K562 (cell line): ENCODE results near the gene NFIB. TPM values are rescaled to one million over a fixed set of nuclear protein-coding genes. Genes with fewer than 3 reads are reported as not detected.

Experiments used
- ATAC-seq: fragments of 200-7000 bp; cut with Tn5 transposase; 3 replicates; pipeline ENCODE4 v1.9.1; 2020; ENCODE audit warnings: moderate library complexity
- BruUV-seq: library from RNA; stranded (reverse); fragments of 400-500 nt; replicated peaks from 2 replicates; lab custom pipeline; 2021; lab: Mats Ljungman, UMichigan
- CTCF ChIA-PET: fragments of 300-600 bp; formaldehyde crosslinking; extraction: SDS; loops from one replicate; lab custom pipeline; 2021; ENCODE audit warnings: low intra/inter-chr PET ratio; lab: Yijun Ruan, JAX
- POLR2A ChIA-PET: fragments of 300-600, 350-650 bp; sonication (Branson Sonifier 250); formaldehyde crosslinking; extraction: SDS; loops from one replicate; lab custom pipeline; 2021; ENCODE audit warnings: antibody characterized with exemption, inconsistent platforms; lab: Yijun Ruan, JAX
- DNase-seq, 4 experiments: peaks; one replicate each; pipeline versions ENCODE4 v3.0.0 to v3.0.0-alpha.2; 2011 to 2018; ENCODE audit warnings: low spot score in 3 of 4, mixed read lengths in 3 of 4; ENCODE audit errors: extremely low read depth in 1 of 4
- FAIRE-seq: peaks from 2 replicates; lab custom pipeline; 2011; peaks lifted over from hg19 to GRCh38; lab: Jason Lieb, UNC
- H2AFZ ChIP-seq: 2 replicates; pipeline ENCODE4 v1.6.0; 2011; ENCODE audit warnings: low read depth, low read length, control low read depth, inconsistent platforms
- H3K27ac ChIP-seq: fragments of 200-600 bp; 3 replicates; pipeline ENCODE4 v1.8.0; 2011; ENCODE audit warnings: low read depth, mild to moderate bottlenecking, control low read depth, inconsistent platforms, low read length, moderate library complexity, mixed read lengths; ENCODE audit errors: extremely low read depth
- H3K27me3 ChIP-seq, 2 experiments: fragments of 300-600 bp in 1 of 2; 2 replicates in 1 of 2; 3 replicates in 1 of 2; pipeline versions ENCODE4 v1.6.0 to v1.8.0; 2011; ENCODE audit warnings: inconsistent platforms in 2 of 2, low read length in 2 of 2, mild to moderate bottlenecking in 1 of 2, mixed read lengths in 1 of 2, moderate library complexity in 1 of 2; ENCODE audit not compliant: control insufficient read depth in 2 of 2, insufficient read depth in 2 of 2
- H3K36me3 ChIP-seq: fragments of 300-600 bp; 3 replicates; pipeline ENCODE4 v1.8.0; 2011; ENCODE audit warnings: mild to moderate bottlenecking, low read length, inconsistent platforms; ENCODE audit not compliant: control insufficient read depth, insufficient read depth
- H3K4me1 ChIP-seq, 2 experiments: fragments of 200-600 bp in 1 of 2; replicated peaks in 1 of 2; 2 replicates in 1 of 2; 3 replicates in 1 of 2; pipeline versions ENCODE4 v1.5.1 to v1.8.0; 2011; ENCODE audit warnings: inconsistent platforms in 2 of 2, low read length in 2 of 2, mild to moderate bottlenecking in 1 of 2, mixed read lengths in 1 of 2, moderate library complexity in 1 of 2; ENCODE audit not compliant: control insufficient read depth in 2 of 2, insufficient read depth in 2 of 2
- H3K4me2 ChIP-seq: 2 replicates; pipeline ENCODE4 v1.6.1; 2011; ENCODE audit warnings: low read length, control low read depth, inconsistent platforms, mixed read lengths; ENCODE audit not compliant: insufficient read depth
- H3K4me3 ChIP-seq: fragments of 200-600 bp; sonication (generic), shearing (Covaris generic); 2 replicates; pipeline ENCODE4 v1.5.1; 2016; ENCODE audit warnings: control low read depth, inconsistent platforms
- H3K79me2 ChIP-seq: fragments of 200-600 bp; 3 replicates; pipeline ENCODE4 v1.8.0; 2011; ENCODE audit warnings: low read length, inconsistent platforms; ENCODE audit not compliant: control insufficient read depth, insufficient read depth
- H3K9ac ChIP-seq, 2 experiments: 2 replicates each; pipeline versions ENCODE4 v1.6.0 to v1.6.1; 2011; ENCODE audit warnings: low read depth in 2 of 2, low read length in 2 of 2, control low read depth in 1 of 2, inconsistent platforms in 1 of 2, mild to moderate bottlenecking in 1 of 2, mixed read lengths in 1 of 2; ENCODE audit not compliant: insufficient read depth in 1 of 2
- H3K9me1 ChIP-seq: one replicate; pipeline ENCODE4 v1.6.0; 2011; ENCODE audit warnings: inconsistent platforms, mild to moderate bottlenecking, low read length, moderate library complexity; ENCODE audit not compliant: control insufficient read depth, insufficient read depth
- H3K9me3 ChIP-seq: replicated peaks from 2 replicates; pipeline ENCODE4 v1.5.1; 2011; ENCODE audit warnings: low read depth, low read length, inconsistent platforms; ENCODE audit not compliant: control insufficient read depth, insufficient read depth
- H4K20me1 ChIP-seq: replicated peaks from 2 replicates; pipeline ENCODE4 v1.6.1; 2011; ENCODE audit warnings: low read length, inconsistent platforms, mixed read lengths; ENCODE audit not compliant: control insufficient read depth, insufficient read depth
- IRF1 ChIP-seq: sonication (generic); formaldehyde crosslinking; IDR thresholded peaks from 2 replicates; pipeline ENCODE4 v1.8.0; 2022; ENCODE audit warnings: missing genetic modification reagents, mild to moderate bottlenecking, borderline replicate concordance
- MEF2D ChIP-seq: conservative IDR thresholded peaks from 2 replicates; pipeline ENCODE4 v1.6.1; 2016; ENCODE audit warnings: low read depth, missing genetic modification characterization, missing compliant biosample characterization
- NR2F6 ChIP-seq: fragments of 450-650 bp; formaldehyde crosslinking; IDR thresholded peaks from 2 replicates; pipeline ENCODE4 v1.4.0; 2020; ENCODE audit warnings: mild to moderate bottlenecking
- PBX2 ChIP-seq, 2 experiments: IDR thresholded peaks in 1 of 2; conservative IDR thresholded peaks in 1 of 2; 2 replicates each; pipeline ENCODE4 v1.6.1; 2016; ENCODE audit warnings: low read depth in 2 of 2, mild to moderate bottlenecking in 1 of 2, missing compliant biosample characterization in 1 of 2, missing genetic modification characterization in 1 of 2, moderate library complexity in 1 of 2
- TAF1 ChIP-seq: IDR thresholded peaks from 2 replicates; pipeline ENCODE4 v1.6.1; 2011; ENCODE audit warnings: mild to moderate bottlenecking, low read length, moderate library complexity; ENCODE audit not compliant: insufficient read depth, control insufficient read depth, severe bottlenecking; ENCODE audit errors: extremely low read depth
- THAP12 ChIP-seq: fragments of 250-450 bp; sonication (Bioruptor Pico); IDR thresholded peaks from 2 replicates; pipeline ENCODE4 v1.9.0; 2021; ENCODE audit warnings: mild to moderate bottlenecking, inconsistent platforms
- WGBS: fragments of 100-300 bp; shearing (Covaris generic); methylation state at CpG from one replicate; pipeline ENCODE4 v1.1.6; 2016; ENCODE audit warnings: low coverage, mixed read lengths; ENCODE audit not compliant: insufficient coverage; ENCODE audit errors: missing lambda C conversion rate; 5-methylcytosine and 5-hydroxymethylcytosine counted together
- in situ Hi-C: fragments of 300-500 bp; cut with MboI; formaldehyde crosslinking; loops from 4 replicates; pipeline ENCODE4 v1.15.0; 2018; ENCODE audit warnings: inconsistent platforms, mixed read lengths
- intact Hi-C: fragments of 100-400 bp; cut with micrococcal nuclease; formaldehyde crosslinking; loops from 2 replicates; pipeline ENCODE4 v1.14.2; 2022
- polyA plus RNA-seq, 8 experiments: library from polyadenylated mRNA; depleted of rRNA in 4 of 8; stranded (reverse) in 5 of 8; unstranded in 3 of 8; fragments of >200 nt; fragmentation: Nextera tagmentation in 2 of 8; fragmentation: Illumina TruSeq in 1 of 8; extraction: Ambion mirVana in 2 of 8; extraction: Trizol in 1 of 8; gene quantifications; 2 replicates each; pipeline versions ENCODE4 v1.2.1 to v1.2.3, GENCODE V29; 2011 to 2014; ENCODE audit warnings: inconsistent platforms in 1 of 8, missing spikeins in 1 of 8
- total RNA-seq, 7 experiments: library from RNA; depleted of rRNA in 6 of 7; stranded (reverse); fragments of >200 nt in 6 of 7; fragmentation: Illumina TruSeq in 2 of 7; extraction: Trizol in 2 of 7; gene quantifications; 2 replicates each; pipeline versions ENCODE4 v1.2.1 to v1.2.3, GENCODE V29; 2011 to 2021; ENCODE audit warnings: low replicate concordance in 1 of 7

The NFIB gene
- total and polyA plus RNA-seq, 9 of the 15 experiments (the other 6 are each of a cell fraction or from before 2014, with no cell fraction given): 1.2 to 3.3 (median 1.9) TPM

- Histone ChIP-seq H3K4me3 (no peak overlapping the region), H3K9me1 (no peaks in the 10 kb centered on the region), H2AFZ (no peak overlapping the region), H3K27ac (no peak overlapping the region), H3K9ac (no peak overlapping the region), H3K79me2 (no peaks in the 10 kb centered on the region), H3K27me3 (no peaks in the 10 kb centered on the region), H3K36me3 (no peaks in the 10 kb centered on the region), H4K20me1 (no peaks in the 10 kb centered on the region), H3K4me2 (no peak overlapping the region), H3K4me1 (no peaks in the 10 kb centered on the region), H3K9me3 (no peaks in the 10 kb centered on the region)
- no peak for DNase-seq
- 63% methylated on average over 4 of the region's 4 CpGs for WGBS
- ChIA-PET POLR2A (interaction anchor here (1.1 kb wide), 1 partner anchor 11 kb away, joined by 3 read pairs; no protein-coding TSS in a partner anchor), CTCF (no interaction called here)
- in situ Hi-C loops: no loop called here
- TF ChIP-seq MEF2D (tag) (no peak), THAP12 (CRISPR knock-in tag) (no peak), PBX2 (CRISPR knock-in tag; IDR thresholded peaks at IDR 0.05; ENCODE audit: low read depth) (no peak), PBX2 (tag; conservative IDR thresholded peaks at IDR 0.05; ENCODE audit: low read depth) (no peak), NR2F6 (CRISPR knock-in tag) (no peak), TAF1 (no peak), IRF1 (CRISPR knock-in tag) (no peak)
- BruUV-seq: no TSS peak
- intact Hi-C loops: no loop called here
- ATAC-seq: no peak
- FAIRE-seq: no peak
Measured at GRCh38 chr9:14301006-14301405, 12.9 kb downstream of the NFIB start.
